GM12872 (cell line): ENCODE results near the gene SLC7A9.

ENCODE experiments used
- CTCF ChIP-seq: IDR thresholded peaks from 3 replicates; pipeline ENCODE4 v1.5.1; 2011; ENCODE audit warnings: low read depth, mild to moderate bottlenecking, low read length, moderate library complexity; ENCODE audit not compliant: insufficient read depth

The SLC7A9 gene

GRCh38 chr19:32817569-32818476 is 51.7 kb downstream of the SLC7A9 start:
- TF ChIP-seq CTCF, result no peak

- no peak for TF ChIP-seq CTCF
These were observed 52.9 kb downstream of the SLC7A9 start for GRCh38 chr19:32816555-32817099.

GRCh38 chr19:32814624-32815023 is 54.9 kb downstream of the SLC7A9 start:
- no peak for TF ChIP-seq CTCF

GRCh38 chr19:32813862-32814425 is 55.6 kb downstream of the SLC7A9 start:
- TF ChIP-seq CTCF, result no peak

GRCh38 chr19:32812571-32812970 is 57.0 kb downstream of the SLC7A9 start:
- TF ChIP-seq CTCF, result no peak

- no peak for TF ChIP-seq CTCF
These were observed 57.5 kb downstream of the SLC7A9 start for GRCh38 chr19:32812036-32812435.

GRCh38 chr19:32811151-32811550 is 58.4 kb downstream of the SLC7A9 start:
- TF ChIP-seq CTCF, result no peak
